Renal pelvis (tissue), 4 donors: ENCODE data around the gene NXPE2. TPM values are rescaled to one million over a fixed set of nuclear protein-coding genes. Genes with fewer than 3 reads are reported as not detected.

Experiments
- DNase-seq: peaks from one replicate; pipeline ENCODE4 v3.0.0-alpha.2; 2013
- polyA plus RNA-seq, 3 donors: library from polyadenylated mRNA; unstranded; fragments of 120-200 nt; gene quantifications; one replicate each; pipeline ENCODE4 v1.2.1, GENCODE V29; 2013; ENCODE audit not compliant: insufficient read length in 3 of 3

Gene NXPE2
- polyA plus RNA-seq, 3 donors: 0.27 to 0.47 (median 0.37) TPM

DNA sequence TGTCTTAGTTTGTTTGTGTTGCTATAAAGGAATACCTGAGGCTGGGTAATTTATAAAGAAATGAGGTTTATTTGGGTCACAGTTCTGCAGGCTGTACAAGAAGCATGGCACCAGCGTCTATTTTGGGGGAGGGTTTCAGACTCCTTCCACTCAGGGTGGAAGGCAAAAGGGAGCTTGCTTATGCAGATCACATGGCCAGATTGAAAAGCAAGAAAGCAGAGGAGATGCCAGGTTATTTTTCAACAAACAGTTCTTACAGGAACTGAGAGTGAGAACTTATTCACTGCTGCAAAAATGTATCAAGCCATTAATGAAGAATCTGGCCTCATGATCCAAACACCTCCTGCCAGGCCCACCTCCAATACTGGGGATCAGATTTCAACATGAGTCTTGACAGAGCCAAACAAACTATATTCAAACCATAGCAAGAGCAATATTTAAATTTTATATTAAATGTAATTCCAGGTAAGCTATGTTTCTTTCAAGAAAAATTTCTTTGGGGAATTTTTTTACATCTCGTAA lies 66.9 kb downstream of the NXPE2 start:
- DNase-seq: no peak

DNA sequence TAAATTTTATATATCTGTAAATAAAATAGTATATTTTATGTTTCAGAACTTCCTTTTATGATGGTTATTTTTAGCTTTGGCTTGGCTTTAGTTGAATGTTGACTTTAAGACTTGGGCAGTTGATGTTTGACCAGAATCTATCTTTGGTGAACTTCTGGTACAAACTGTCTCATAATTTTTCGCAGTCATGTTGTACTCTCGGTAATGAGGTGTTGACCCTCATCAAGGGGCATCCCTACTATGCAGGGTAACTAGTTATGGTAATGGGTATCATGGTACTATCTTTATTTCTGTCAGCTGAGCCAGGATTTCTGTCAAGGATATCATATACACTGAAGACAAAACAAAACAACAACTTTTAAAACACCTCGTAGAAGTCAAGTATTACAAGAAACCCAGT lies 67.7 kb downstream of the NXPE2 start:
- no peak for DNase-seq

Other genes starting within 250 kb of the NXPE2 start
- 100 to 1,000 TPM in 2 of 3 donors, 10 to 100 TPM in 1; 99.0 to 129 (median 117) TPM for gene REXO2, start 239.1 kb upstream of the NXPE2 start, polyA plus RNA-seq
- under 1 TPM in 2 of 3 donors, not detected in 1; 0.04 to 0.16 TPM for gene NXPE1, start 118.6 kb upstream of the NXPE2 start, polyA plus RNA-seq
- under 1 TPM in 1 of 3 donors, not detected in 2; 0.21 TPM for gene NXPE4, start 82.7 kb upstream of the NXPE2 start, polyA plus RNA-seq